Heart left ventricle (tissue), 16 donors: ENCODE measurements around the gene AGER. TPM values are rescaled to one million over a fixed set of nuclear protein-coding genes. Genes with fewer than 3 reads are reported as not detected.

Experiments used
- ATAC-seq, 4 donors: fragments of 200-7000 bp; cut with Tn5 transposase; one replicate each; pipeline ENCODE4 v1.9.1; 2020 to 2022; ENCODE audit warnings: moderate library complexity in 4 of 4, mild to moderate bottlenecking in 3 of 4, moderate number of reproducible peaks in 1 of 4
- DNase-seq, 5 donors: peaks; one replicate each; pipeline ENCODE4 v3.0.0-alpha.2; 2020
- H3K27ac ChIP-seq, 12 donors: fragments of 200-600 bp; sonication (generic) in 4 of 12; one replicate each; pipeline versions ENCODE4 v1.5.0 to v1.8.0; 2016 to 2022; ENCODE audit warnings: mild to moderate bottlenecking in 2 of 12
- H3K27me3 ChIP-seq, 9 donors: fragments of 200-600 bp; sonication (generic) in 2 of 9; one replicate each; pipeline versions ENCODE4 v1.5.1 to v1.8.0; 2016 to 2022; ENCODE audit warnings: mild to moderate bottlenecking in 3 of 9
- H3K36me3 ChIP-seq, 9 donors: fragments of 200-600 bp; sonication (generic) in 2 of 9; one replicate each; pipeline versions ENCODE4 v1.5.0 to v1.8.0; 2018 to 2022; ENCODE audit warnings: mild to moderate bottlenecking in 2 of 9
- H3K4me1 ChIP-seq, 12 donors: fragments of 200-600 bp; sonication (generic) in 4 of 12; one replicate each; pipeline versions ENCODE4 v1.5.0 to v1.8.0; 2016 to 2022; ENCODE audit warnings: mild to moderate bottlenecking in 3 of 12
- H3K4me3 ChIP-seq, 12 donors: fragments of 200-600 bp; sonication (generic) in 4 of 12; one replicate each; pipeline versions ENCODE4 v1.5.0 to v1.8.0; 2017 to 2022; ENCODE audit warnings: mild to moderate bottlenecking in 9 of 12, moderate library complexity in 4 of 12
- H3K9me3 ChIP-seq, 12 donors: fragments of 200-600 bp; sonication (generic) in 4 of 12; one replicate each; pipeline versions ENCODE4 v1.5.0 to v1.8.0; 2016 to 2022; ENCODE audit warnings: mild to moderate bottlenecking in 1 of 12
- POLR2A ChIP-seq, 2 donors: fragments of 450-650 bp; IDR thresholded peaks; one replicate each; pipeline ENCODE4 v1.6.1; 2017; ENCODE audit warnings: antibody characterized with exemption in 2 of 2, mild to moderate bottlenecking in 2 of 2, moderate library complexity in 2 of 2
- WGBS, 4 donors: extraction: QIAGEN DNeasy Blood & Tissue Kit in 2 of 4; methylation state at CpG; one replicate each; pipeline versions ENCODE4 v1.1.5 to v1.1.7; 2013 to 2018; 5-methylcytosine and 5-hydroxymethylcytosine counted together
- intact Hi-C, 10 donors: fragments of 100-400 bp; cut with DNase I; formaldehyde crosslinking; loops; one replicate each; pipeline versions ENCODE4 v1.11.1 to v1.14.2; 2022
- long read RNA-seq, 3 donors: library from polyadenylated mRNA; unstranded; transcript quantifications; one replicate each; pipeline ENCODE4 v2.0.0, GENCODE V29; 2020 to 2021
- polyA plus RNA-seq, 2 donors: library from polyadenylated mRNA; stranded (reverse); fragments of 200-250 nt; gene quantifications; one replicate each; pipeline ENCODE4 v1.2.3, GENCODE V29; 2013
- total RNA-seq, 9 donors: library from RNA; depleted of rRNA in 2 of 9; stranded (reverse); fragments of >200 nt in 2 of 9; fragmentation: NEBNext Ultra II Directional in 3 of 9; extraction: Animal tissue kit (Norgen Biotek cat#: 25700) in 3 of 9; gene quantifications; one replicate each; pipeline versions ENCODE4 v1.1.0 to v1.2.4, GENCODE V29; 2016 to 2023
- TF ChIP-seq, protein P1 (sequence below), 12 donors: fragments of 200-600 bp; sonication (generic) in 4 of 12; IDR thresholded peaks; one replicate each; pipeline versions ENCODE4 v1.5.0 to v1.8.0; 2018 to 2022; ENCODE audit warnings: antibody characterized with exemption in 12 of 12, mild to moderate bottlenecking in 5 of 12
- donor health status: ischemic (EF 13 %, LVEDD 7.1; RV severe dilation, severe dysfunction).
- donor health status: healthy with polysubstance abuse.
- donor health status: DM: no; HTN: yes; CAD: no.
- donor health status: DM: no; HTN: no; CAD: no.
- donor health status: ischemic (EF 25% LVEDD 6.9; RV normal size, moderate dysfunction).
- donor health status: ischemic (EF 25% LVEDD 5.7; RV mildly dilated, moderate dysfunction).
- donor health status: healthy.
- donor health status: DM: yes; HTN: yes; CAD: no.
- donor health status: ischemic (EF 35%, LVEDD 5.7; RV mildly dilated, moderate dysfunction).
- donor health status: nonischemic (EF 11% LVEDD 7.7; RV severe dilation, severe dysfunction).
- donor health status: DM: yes; HTN: yes; CAD: no.
- donor health status: PGD.
- donor health status: ischemic (EF 29% LVEDD 5.4; RV normal size, mild dysfunction).
- donor health status: nonischemic (EF 23%, LVEDD 6.1; RV moderate dilation, normal function).

Gene AGER
- 1 to 10 TPM in 6 of 9 donors, under 1 TPM in 2, not detected in 1; 0.69 to 5.7 (median 2.2) TPM for total RNA-seq
- polyA plus RNA-seq, result 1 to 10 TPM; 1.4 to 1.6 TPM
- long read RNA-seq, donor 1, partial matches to known transcripts, result 2 of 2 reads
- long read RNA-seq, donor 1, other reads (novel, unspliced or antisense), result 0 of 2 reads
- long read RNA-seq, donor 2, partial matches to known transcripts, result 0 of 1 reads
- long read RNA-seq, donor 2, other reads (novel, unspliced or antisense), result 1 of 1 reads
- long read RNA-seq, donor 3, result 0 reads

DNA sequence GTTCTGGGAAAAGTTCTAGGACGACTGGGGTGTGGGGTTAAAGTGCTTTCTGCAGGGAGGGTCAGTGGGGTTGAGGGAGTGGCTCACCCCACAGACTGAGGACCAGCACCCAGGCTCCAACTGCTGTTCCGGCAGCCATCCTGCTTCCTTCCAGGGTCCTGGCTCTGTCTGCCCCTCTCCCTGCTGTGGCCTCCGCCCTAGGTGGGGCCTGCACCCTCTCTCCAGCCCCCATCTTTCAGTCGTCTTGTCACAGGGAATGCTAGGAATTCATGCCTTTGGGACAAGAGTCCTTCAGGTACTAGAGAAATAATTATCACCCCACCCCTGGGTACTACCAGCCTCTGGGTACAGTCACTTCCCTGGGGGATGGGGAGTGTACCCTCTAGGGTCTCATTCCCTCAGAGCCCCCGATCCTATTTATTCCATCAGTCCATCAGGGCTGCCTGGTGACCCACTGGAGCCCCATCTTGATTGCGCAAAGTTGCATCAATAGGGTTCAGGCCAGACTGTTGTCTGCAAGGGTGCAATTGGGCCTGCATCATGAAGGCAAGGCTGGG lies at the start of gene AGER:
TSS of gene AGER (minus strand) at position 170 of the 557 bp plus-strand sequence. CDS start at position 139, 31 bp downstream.
- peaks cover 8 to 83% (median 69%) of the 10 kb centered on the region in 12 donors for H3K4me1 ChIP-seq
- TF ChIP-seq POLR2A (IDR thresholded peaks at IDR 0.05), result peak in 1 of 2 donors; percentile 10
- TF ChIP-seq, protein P1, sequence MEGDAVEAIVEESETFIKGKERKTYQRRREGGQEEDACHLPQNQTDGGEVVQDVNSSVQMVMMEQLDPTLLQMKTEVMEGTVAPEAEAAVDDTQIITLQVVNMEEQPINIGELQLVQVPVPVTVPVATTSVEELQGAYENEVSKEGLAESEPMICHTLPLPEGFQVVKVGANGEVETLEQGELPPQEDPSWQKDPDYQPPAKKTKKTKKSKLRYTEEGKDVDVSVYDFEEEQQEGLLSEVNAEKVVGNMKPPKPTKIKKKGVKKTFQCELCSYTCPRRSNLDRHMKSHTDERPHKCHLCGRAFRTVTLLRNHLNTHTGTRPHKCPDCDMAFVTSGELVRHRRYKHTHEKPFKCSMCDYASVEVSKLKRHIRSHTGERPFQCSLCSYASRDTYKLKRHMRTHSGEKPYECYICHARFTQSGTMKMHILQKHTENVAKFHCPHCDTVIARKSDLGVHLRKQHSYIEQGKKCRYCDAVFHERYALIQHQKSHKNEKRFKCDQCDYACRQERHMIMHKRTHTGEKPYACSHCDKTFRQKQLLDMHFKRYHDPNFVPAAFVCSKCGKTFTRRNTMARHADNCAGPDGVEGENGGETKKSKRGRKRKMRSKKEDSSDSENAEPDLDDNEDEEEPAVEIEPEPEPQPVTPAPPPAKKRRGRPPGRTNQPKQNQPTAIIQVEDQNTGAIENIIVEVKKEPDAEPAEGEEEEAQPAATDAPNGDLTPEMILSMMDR (IDR thresholded peaks at IDR 0.05), result no peak
- 62 to 69% (median 66%) methylated on average over 6 of the region's 6 CpGs for WGBS, 4 donors
- no peaks in the 10 kb centered on the region for H3K27me3 ChIP-seq
- no peak within 1 kb of the TSS for H3K4me3 ChIP-seq
- DNase-seq (no peak), ATAC-seq (no peak)
- no peaks in the 10 kb centered on the region for H3K9me3 ChIP-seq
- H3K36me3 ChIP-seq, result peaks cover 0 to 65% (median 55%) of the 10 kb centered on the region in 9 donors
- peak within 1 kb of the TSS in 11 of 12 donors; percentile 68 to 100 (median 80) for H3K27ac ChIP-seq
- intact Hi-C loops, result no loop called here

- TF ChIP-seq, protein P1 (IDR thresholded peaks at IDR 0.05), result no peak
- no peak for TF ChIP-seq POLR2A (IDR thresholded peaks at IDR 0.05)
- peak overlapping the region in 1 of 12 donors; percentile 32 for H3K27ac ChIP-seq
- no peak for ATAC-seq
- intact Hi-C loops, result no loop called here
- no peak overlapping the region for H3K4me3 ChIP-seq
- H3K4me1 ChIP-seq, result peaks cover 0 to 6% (median 0%) of the 10 kb centered on the region in 12 donors
- DNase-seq, result no peak
- H3K9me3 ChIP-seq, result no peaks in the 10 kb centered on the region
- no peaks in the 10 kb centered on the region for H3K27me3 ChIP-seq
- WGBS, 4 donors, result 94 to 98% (median 96%) methylated on average over 7 of the region's 7 CpGs
- peaks cover 0 to 7% (median 0%) of the 10 kb centered on the region in 9 donors for H3K36me3 ChIP-seq
Observed at GRCh38 chr6:32226434-32226833, 42.4 kb upstream of the AGER start.

DNA sequence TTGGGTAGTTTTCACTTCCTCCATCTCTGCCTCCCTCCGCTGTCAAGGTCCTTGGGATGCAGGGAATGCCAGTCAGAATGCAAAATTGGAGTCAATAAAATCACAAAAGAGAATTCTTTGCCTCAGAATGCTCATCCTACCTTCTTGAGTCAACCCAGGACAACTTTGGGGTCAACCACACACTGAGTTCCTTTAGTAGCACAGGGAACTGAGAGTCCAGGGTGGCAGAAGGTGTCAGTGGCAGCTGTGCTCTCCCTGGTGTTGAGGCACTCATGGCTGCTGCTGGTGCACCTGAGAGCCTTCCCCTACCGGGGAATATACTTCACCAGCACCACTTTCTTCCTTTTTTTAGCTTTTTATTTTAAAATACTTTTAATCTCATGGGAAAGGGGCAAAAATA lies 40.6 kb upstream of the AGER start:
- ATAC-seq (no peak), DNase-seq (no peak)
- 71 to 85% (median 81%) methylated on average over 2 of the region's 2 CpGs for WGBS, 4 donors
- H3K27me3 ChIP-seq, result no peaks in the 10 kb centered on the region
- no peaks in the 10 kb centered on the region for H3K9me3 ChIP-seq
- no peak for TF ChIP-seq POLR2A (IDR thresholded peaks at IDR 0.05)
- TF ChIP-seq, protein P1 (IDR thresholded peaks at IDR 0.05), result no peak
- H3K27ac ChIP-seq, result peak overlapping the region in 11 of 12 donors; percentile 32 to 98 (median 92)
- intact Hi-C loops, result no loop called here
- H3K36me3 ChIP-seq, result peaks cover 0 to 24% (median 4%) of the 10 kb centered on the region in 9 donors
- no peak overlapping the region for H3K4me3 ChIP-seq
- H3K4me1 ChIP-seq, result peaks cover 0 to 6% (median 0%) of the 10 kb centered on the region in 12 donors
